Transverse colon (tissue), 4 donors: ENCODE measurements around the gene RIC8A. TPM values are rescaled to one million over a fixed set of nuclear protein-coding genes. Genes with fewer than 3 reads are reported as not detected.
"Not testable (repeated sequence)": the region's sequence is repeated elsewhere in the genome, so short reads cannot be mapped to it uniquely, and the experiment has no call there.

Source experiments
- DNase-seq: peaks from one replicate; pipeline ENCODE4 v3.0.0-alpha.2; 2019
- H3K27ac ChIP-seq, 4 donors: fragments of 200-600 bp; sonication (generic); 2 replicates each; pipeline ENCODE4 v1.5.1; 2016 to 2018; ENCODE audit warnings: inconsistent platforms in 4 of 4
- H3K27me3 ChIP-seq: fragments of 200-600 bp; sonication (generic); 2 replicates; pipeline ENCODE4 v1.5.1; 2017; ENCODE audit warnings: inconsistent platforms
- H3K36me3 ChIP-seq, 4 donors: fragments of 200-600 bp; sonication (generic); 2 replicates each; pipeline ENCODE4 v1.5.1; 2017 to 2019; ENCODE audit warnings: inconsistent platforms in 4 of 4
- H3K4me1 ChIP-seq, 4 donors: fragments of 200-600 bp; sonication (generic); 2 replicates each; pipeline ENCODE4 v1.5.1; 2017 to 2020; ENCODE audit warnings: inconsistent platforms in 4 of 4
- H3K4me3 ChIP-seq, 4 donors: fragments of 200-600 bp; sonication (generic); 1 replicate in 1 of 4; 2 replicates in 3 of 4; pipeline versions ENCODE4 v1.5.1 to v1.6.1; 2017 to 2019; ENCODE audit warnings: inconsistent platforms in 4 of 4
- H3K9me3 ChIP-seq, 2 donors: fragments of 200-600 bp; sonication (generic); 2 replicates each; pipeline ENCODE4 v1.5.1; 2017 to 2019; ENCODE audit warnings: inconsistent platforms in 2 of 2
- EP300 ChIP-seq: sonication (generic); formaldehyde crosslinking; IDR thresholded peaks from one replicate; pipeline ENCODE4 v1.6.1; 2017; ENCODE audit warnings: antibody characterized with exemption, low read depth
- POLR2A ChIP-seq: fragments of 450-650 bp; IDR thresholded peaks from one replicate; pipeline ENCODE4 v1.6.1; 2016; ENCODE audit warnings: antibody characterized with exemption, mild to moderate bottlenecking, moderate library complexity
- POLR2AphosphoS5 ChIP-seq, 3 donors: sonication (generic); formaldehyde crosslinking; IDR thresholded peaks; one replicate each; pipeline ENCODE4 v1.6.1; 2016; ENCODE audit warnings: antibody characterized with exemption in 3 of 3
- WGBS, 2 donors: methylation state at CpG; one replicate each; pipeline ENCODE4 v1.1.5; 2018; ENCODE audit warnings: low coverage in 1 of 2; 5-methylcytosine and 5-hydroxymethylcytosine counted together
- in situ Hi-C, 4 donors: fragments of 200-750 bp; cut with MboI; loops; one replicate each; pipeline versions ENCODE4 v1.15.0 to v1.15.1; 2017; ENCODE audit warnings: low sequenced_read_pairs in 3 of 4, low pct_ligation_motif_present in 1 of 4, low pct_unique_long_range_greater_than_20kb in 1 of 4
- intact Hi-C: fragments of 100-400 bp; cut with DNase I; formaldehyde crosslinking; loops from one replicate; pipeline ENCODE4 v1.15.1; 2023; ENCODE audit warnings: low total_unique reads
- total RNA-seq, 4 donors: library from RNA; depleted of rRNA; stranded (reverse); fragments of >200 nt; gene quantifications; one replicate each; pipeline ENCODE4 v1.1.0, GENCODE V29; 2016
- TF ChIP-seq, protein P1 (sequence below), 5 experiments: fragments of 200-600 bp in 3 of 5; fragments of 450-650 bp in 2 of 5; sonication (generic) in 3 of 5; IDR thresholded peaks; 1 replicate in 2 of 5; 2 replicates in 3 of 5; pipeline ENCODE4 v1.5.1; 2016 to 2017; ENCODE audit warnings: antibody characterized with exemption in 5 of 5, inconsistent platforms in 3 of 5, mild to moderate bottlenecking in 2 of 5, moderate library complexity in 1 of 5

The RIC8A gene
- total RNA-seq, 4 donors from 2014 or later: 59.2 to 145 (median 93.8) TPM

GRCh38 chr11:215581-216037 lies 8.1 kb downstream of the RIC8A start:
- Histone ChIP-seq H3K9me3 (no peaks in the 10 kb centered on the region), H3K4me3 (no peak overlapping the region), H3K4me1 (peaks cover 0 to 3% (median under 1%) of the 10 kb centered on the region in 4 donors), H3K36me3 (peaks cover 0 to 37% (median 15%) of the 10 kb centered on the region in 4 donors), H3K27ac (no peak overlapping the region), H3K27me3 (no peaks in the 10 kb centered on the region)
- TF ChIP-seq POLR2A (no peak), EP300 (no peak), POLR2AphosphoS5 (IDR thresholded peaks at IDR 0.05) (no peak)
- TF ChIP-seq, protein P1, sequence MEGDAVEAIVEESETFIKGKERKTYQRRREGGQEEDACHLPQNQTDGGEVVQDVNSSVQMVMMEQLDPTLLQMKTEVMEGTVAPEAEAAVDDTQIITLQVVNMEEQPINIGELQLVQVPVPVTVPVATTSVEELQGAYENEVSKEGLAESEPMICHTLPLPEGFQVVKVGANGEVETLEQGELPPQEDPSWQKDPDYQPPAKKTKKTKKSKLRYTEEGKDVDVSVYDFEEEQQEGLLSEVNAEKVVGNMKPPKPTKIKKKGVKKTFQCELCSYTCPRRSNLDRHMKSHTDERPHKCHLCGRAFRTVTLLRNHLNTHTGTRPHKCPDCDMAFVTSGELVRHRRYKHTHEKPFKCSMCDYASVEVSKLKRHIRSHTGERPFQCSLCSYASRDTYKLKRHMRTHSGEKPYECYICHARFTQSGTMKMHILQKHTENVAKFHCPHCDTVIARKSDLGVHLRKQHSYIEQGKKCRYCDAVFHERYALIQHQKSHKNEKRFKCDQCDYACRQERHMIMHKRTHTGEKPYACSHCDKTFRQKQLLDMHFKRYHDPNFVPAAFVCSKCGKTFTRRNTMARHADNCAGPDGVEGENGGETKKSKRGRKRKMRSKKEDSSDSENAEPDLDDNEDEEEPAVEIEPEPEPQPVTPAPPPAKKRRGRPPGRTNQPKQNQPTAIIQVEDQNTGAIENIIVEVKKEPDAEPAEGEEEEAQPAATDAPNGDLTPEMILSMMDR (IDR thresholded peaks at IDR 0.05): no peak
- no peak for DNase-seq
- in situ Hi-C loops: no loop called here
- WGBS, 2 donors: 80 to 81% methylated on average over 3 to 4 of the region's 4 CpGs
- intact Hi-C loops: no loop called here

DNA sequence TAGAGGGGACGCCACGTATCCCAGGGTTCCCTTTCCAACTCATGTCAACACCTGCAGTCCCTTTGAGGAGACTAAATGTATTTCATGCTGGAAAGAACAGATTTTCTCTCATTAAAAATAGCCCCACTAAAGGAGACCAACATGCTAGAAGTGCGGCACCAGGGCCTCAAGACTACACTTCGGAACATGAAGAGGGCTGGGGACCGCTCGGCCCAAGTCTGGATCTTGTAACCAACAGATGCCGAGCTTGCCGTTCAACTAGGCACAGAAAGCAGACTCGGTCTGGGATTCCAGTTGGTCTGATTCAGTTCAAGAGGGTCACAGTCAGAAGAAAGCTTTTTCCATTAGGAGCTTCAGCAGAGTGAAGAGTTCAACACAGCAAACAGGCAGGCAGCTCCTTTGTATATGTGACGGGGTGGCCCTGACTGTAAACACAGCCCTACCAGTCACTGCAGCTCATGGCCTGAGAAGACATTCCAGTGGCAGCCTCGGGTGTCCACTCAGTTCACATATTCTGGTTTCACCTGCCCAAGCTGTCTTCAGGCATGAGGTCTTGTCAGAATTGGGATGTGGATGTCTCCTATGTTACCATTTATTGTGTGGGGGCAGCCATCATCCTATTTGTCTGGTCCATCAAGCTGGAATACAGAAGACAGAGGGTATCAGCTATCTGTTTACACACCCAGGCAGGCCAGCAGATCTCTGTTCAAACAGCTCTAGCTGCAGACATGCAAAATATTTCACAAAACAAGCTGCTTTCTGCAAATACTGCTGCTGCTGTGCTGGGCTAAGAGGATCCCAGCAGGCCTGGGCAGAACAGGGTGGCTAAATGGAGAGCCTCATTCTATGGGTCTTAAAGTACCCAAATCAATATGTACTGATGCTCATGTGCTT lies 8.8 kb downstream of the RIC8A start:
- Histone ChIP-seq H3K27me3 (no peaks in the 10 kb centered on the region), H3K4me1 (no peaks in the 10 kb centered on the region), H3K4me3 (no peak overlapping the region), H3K9me3 (no peaks in the 10 kb centered on the region), H3K27ac (no peak overlapping the region), H3K36me3 (peaks cover 0 to 35% (median 14%) of the 10 kb centered on the region in 4 donors)
- no peak for TF ChIP-seq POLR2A
- no peak for TF ChIP-seq POLR2AphosphoS5 (IDR thresholded peaks at IDR 0.05)
- TF ChIP-seq, protein P1 (IDR thresholded peaks at IDR 0.05): no peak
- no peak for TF ChIP-seq EP300
- intact Hi-C loops (no loop called here), in situ Hi-C loops (no loop called here)
- no peak for DNase-seq
- WGBS, 2 donors: 87 to 96% methylated on average over 3 to 11 of the region's 11 CpGs

- intact Hi-C loops: no loop called here
- Histone ChIP-seq H3K27me3 (no peaks in the 10 kb centered on the region), H3K4me3 (no peak overlapping the region), H3K27ac (no peak overlapping the region), H3K9me3 (no peaks in the 10 kb centered on the region), H3K36me3 (peaks cover 0 to 21% (median 7%) of the 10 kb centered on the region in 4 donors), H3K4me1 (no peaks in the 10 kb centered on the region)
- TF ChIP-seq POLR2AphosphoS5 (IDR thresholded peaks at IDR 0.05): no peak
- TF ChIP-seq EP300: no peak
- TF ChIP-seq POLR2A: no peak
- 88 to 93% methylated on average over 2 to 3 of the region's 3 CpGs for WGBS, 2 donors
- no peak for DNase-seq
- in situ Hi-C loops: no loop called here
Measured at GRCh38 chr11:217704-218103, 10.2 kb downstream of the RIC8A start.

- Histone ChIP-seq H3K4me1 (no peaks in the 10 kb centered on the region), H3K36me3 (peaks cover 0 to 10% (median 3%) of the 10 kb centered on the region in 4 donors), H3K27ac (no peak overlapping the region), H3K4me3 (no peak overlapping the region), H3K9me3 (no peaks in the 10 kb centered on the region), H3K27me3 (no peaks in the 10 kb centered on the region)
- 93 to 95% methylated on average over 12 to 29 of the region's 29 CpGs for WGBS, 2 donors
- in situ Hi-C loops: no loop called here
- TF ChIP-seq POLR2AphosphoS5 (IDR thresholded peaks at IDR 0.05) (no peak), EP300 (no peak), POLR2A (no peak)
- TF ChIP-seq, protein P1 (IDR thresholded peaks at IDR 0.05): no peak
- DNase-seq: no peak
- intact Hi-C loops: no loop called here
Measured at GRCh38 chr11:218815-219593, 11.5 kb downstream of the RIC8A start.

DNA sequence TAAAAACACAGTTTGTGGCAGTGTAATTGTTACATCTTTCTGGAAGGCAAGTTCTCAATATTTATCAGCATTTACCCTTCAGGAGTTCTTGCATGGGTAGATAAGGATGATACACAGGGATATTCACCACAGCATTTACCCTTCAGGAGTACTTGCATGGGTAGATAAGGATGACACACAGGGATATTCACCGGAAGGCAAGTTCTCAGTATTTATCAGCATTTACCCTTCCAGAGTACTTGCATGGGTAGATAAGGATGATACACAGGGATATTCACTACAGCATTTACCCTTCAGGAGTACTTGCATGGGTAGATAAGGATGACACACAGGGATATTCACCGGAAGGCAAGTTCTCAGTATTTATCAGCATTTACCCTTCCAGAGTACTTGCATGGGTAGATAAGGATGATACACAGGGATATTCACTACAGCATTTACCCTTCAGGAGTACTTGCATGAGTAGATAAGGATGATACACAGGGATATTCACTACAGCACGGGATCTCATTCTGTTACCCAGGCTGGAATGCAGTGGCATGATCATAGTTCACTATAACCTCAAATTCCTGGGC lies 13.2 kb downstream of the RIC8A start:
- H3K27ac ChIP-seq, H3K36me3 ChIP-seq, DNase-seq, H3K27me3 ChIP-seq, intact Hi-C loops, H3K4me3 ChIP-seq, H3K9me3 ChIP-seq, in situ Hi-C loops, H3K4me1 ChIP-seq: not testable (repeated sequence)
- 93 to 100% methylated on average over 1 to 3 of the region's 3 CpGs for whole genome bisulfite sequencing, 2 donors
